K562 (cell line): Measurements from ENCODE around the gene METTL15. TPM values are rescaled to one million over a fixed set of nuclear protein-coding genes. Genes with fewer than 3 reads are reported as not detected.

Experiments
- ATAC-seq: fragments of 200-7000 bp; cut with Tn5 transposase; 3 replicates; pipeline ENCODE4 v1.9.1; 2020; ENCODE audit warnings: moderate library complexity
- BruUV-seq: library from RNA; stranded (reverse); fragments of 400-500 nt; replicated peaks from 2 replicates; lab custom pipeline; 2021; lab: Mats Ljungman, UMichigan
- CTCF ChIA-PET: fragments of 300-600 bp; formaldehyde crosslinking; extraction: SDS; loops from one replicate; lab custom pipeline; 2021; ENCODE audit warnings: low intra/inter-chr PET ratio; lab: Yijun Ruan, JAX
- POLR2A ChIA-PET: fragments of 300-600, 350-650 bp; sonication (Branson Sonifier 250); formaldehyde crosslinking; extraction: SDS; loops from one replicate; lab custom pipeline; 2021; ENCODE audit warnings: antibody characterized with exemption, inconsistent platforms; lab: Yijun Ruan, JAX
- DNase-seq, 4 experiments: peaks; one replicate each; pipeline versions ENCODE4 v3.0.0 to v3.0.0-alpha.2; 2011 to 2018; ENCODE audit warnings: low spot score in 3 of 4, mixed read lengths in 3 of 4; ENCODE audit errors: extremely low read depth in 1 of 4
- FAIRE-seq: peaks from 2 replicates; lab custom pipeline; 2011; peaks lifted over from hg19 to GRCh38; lab: Jason Lieb, UNC
- H2AFZ ChIP-seq: 2 replicates; pipeline ENCODE4 v1.6.0; 2011; ENCODE audit warnings: low read depth, low read length, control low read depth, inconsistent platforms
- H3K27ac ChIP-seq: fragments of 200-600 bp; 3 replicates; pipeline ENCODE4 v1.8.0; 2011; ENCODE audit warnings: low read depth, mild to moderate bottlenecking, control low read depth, inconsistent platforms, low read length, moderate library complexity, mixed read lengths; ENCODE audit errors: extremely low read depth
- H3K27me3 ChIP-seq, 2 experiments: fragments of 300-600 bp in 1 of 2; 2 replicates in 1 of 2; 3 replicates in 1 of 2; pipeline versions ENCODE4 v1.6.0 to v1.8.0; 2011; ENCODE audit warnings: inconsistent platforms in 2 of 2, low read length in 2 of 2, mild to moderate bottlenecking in 1 of 2, mixed read lengths in 1 of 2, moderate library complexity in 1 of 2; ENCODE audit not compliant: control insufficient read depth in 2 of 2, insufficient read depth in 2 of 2
- H3K36me3 ChIP-seq: fragments of 300-600 bp; 3 replicates; pipeline ENCODE4 v1.8.0; 2011; ENCODE audit warnings: mild to moderate bottlenecking, low read length, inconsistent platforms; ENCODE audit not compliant: control insufficient read depth, insufficient read depth
- H3K4me1 ChIP-seq, 2 experiments: fragments of 200-600 bp in 1 of 2; replicated peaks in 1 of 2; 2 replicates in 1 of 2; 3 replicates in 1 of 2; pipeline versions ENCODE4 v1.5.1 to v1.8.0; 2011; ENCODE audit warnings: inconsistent platforms in 2 of 2, low read length in 2 of 2, mild to moderate bottlenecking in 1 of 2, mixed read lengths in 1 of 2, moderate library complexity in 1 of 2; ENCODE audit not compliant: control insufficient read depth in 2 of 2, insufficient read depth in 2 of 2
- H3K4me2 ChIP-seq: 2 replicates; pipeline ENCODE4 v1.6.1; 2011; ENCODE audit warnings: low read length, control low read depth, inconsistent platforms, mixed read lengths; ENCODE audit not compliant: insufficient read depth
- H3K4me3 ChIP-seq: fragments of 200-600 bp; sonication (generic), shearing (Covaris generic); 2 replicates; pipeline ENCODE4 v1.5.1; 2016; ENCODE audit warnings: control low read depth, inconsistent platforms
- H3K79me2 ChIP-seq: fragments of 200-600 bp; 3 replicates; pipeline ENCODE4 v1.8.0; 2011; ENCODE audit warnings: low read length, inconsistent platforms; ENCODE audit not compliant: control insufficient read depth, insufficient read depth
- H3K9ac ChIP-seq, 2 experiments: 2 replicates each; pipeline versions ENCODE4 v1.6.0 to v1.6.1; 2011; ENCODE audit warnings: low read depth in 2 of 2, low read length in 2 of 2, control low read depth in 1 of 2, inconsistent platforms in 1 of 2, mild to moderate bottlenecking in 1 of 2, mixed read lengths in 1 of 2; ENCODE audit not compliant: insufficient read depth in 1 of 2
- H3K9me1 ChIP-seq: one replicate; pipeline ENCODE4 v1.6.0; 2011; ENCODE audit warnings: inconsistent platforms, mild to moderate bottlenecking, low read length, moderate library complexity; ENCODE audit not compliant: control insufficient read depth, insufficient read depth
- H3K9me3 ChIP-seq: replicated peaks from 2 replicates; pipeline ENCODE4 v1.5.1; 2011; ENCODE audit warnings: low read depth, low read length, inconsistent platforms; ENCODE audit not compliant: control insufficient read depth, insufficient read depth
- H4K20me1 ChIP-seq: replicated peaks from 2 replicates; pipeline ENCODE4 v1.6.1; 2011; ENCODE audit warnings: low read length, inconsistent platforms, mixed read lengths; ENCODE audit not compliant: control insufficient read depth, insufficient read depth
- CREB1 ChIP-seq, 2 experiments: sonication (generic) in 1 of 2; formaldehyde crosslinking in 1 of 2; IDR thresholded peaks; 2 replicates each; pipeline versions ENCODE4 v1.6.1 to v1.8.0; 2012 to 2022; ENCODE audit warnings: inconsistent platforms in 1 of 2, mild to moderate bottlenecking in 1 of 2, missing genetic modification reagents in 1 of 2, moderate library complexity in 1 of 2
- HIVEP1 ChIP-seq: fragments of 250-450 bp; sonication (Bioruptor Pico); IDR thresholded peaks from 2 replicates; pipeline ENCODE4 v1.4.0; 2020; ENCODE audit warnings: mild to moderate bottlenecking
- KLF1 ChIP-seq: fragments of 450-650 bp; IDR thresholded peaks from 2 replicates; pipeline ENCODE4 v1.6.1; 2016; ENCODE audit warnings: missing genetic modification characterization, missing compliant biosample characterization
- RHOXF2B ChIP-seq: fragments of 250-450 bp; sonication (Bioruptor Pico); conservative IDR thresholded peaks from 2 replicates; pipeline ENCODE4 v1.5.1; 2021
- SMARCA4 ChIP-seq: fragments of 450-650 bp; IDR thresholded peaks from 2 replicates; pipeline ENCODE4 v1.6.1; 2016
- SPI1 ChIP-seq: IDR thresholded peaks from 2 replicates; pipeline ENCODE4 v1.6.1; 2011; ENCODE audit warnings: low read depth, low read length, control low read depth, borderline replicate concordance
- YY1 ChIP-seq, 3 experiments: IDR thresholded peaks; 2 replicates each; pipeline ENCODE4 v1.6.1; 2011; ENCODE audit warnings: low read length in 2 of 3, mild to moderate bottlenecking in 2 of 3, moderate library complexity in 2 of 3, borderline replicate concordance in 1 of 3, control low read depth in 1 of 3, low read depth in 1 of 3; ENCODE audit not compliant: insufficient read depth in 3 of 3, insufficient replicate concordance in 2 of 3, control insufficient read depth in 1 of 3, insufficient read length in 1 of 3; ENCODE audit errors: extremely low read depth in 1 of 3
- ZC3H4 ChIP-seq: sonication (generic); formaldehyde crosslinking; IDR thresholded peaks from 2 replicates; pipeline ENCODE4 v1.9.0; 2021; ENCODE audit warnings: missing genetic modification reagents, borderline replicate concordance
- ZEB2 ChIP-seq: fragments of 450-650 bp; IDR thresholded peaks from 2 replicates; pipeline ENCODE4 v1.6.1; 2016
- ZNF175 ChIP-seq: fragments of 200-800 bp; sonication (Bioruptor generic); IDR thresholded peaks from 2 replicates; pipeline ENCODE4 v1.6.1; 2016; ENCODE audit warnings: low read depth, mild to moderate bottlenecking, missing genetic modification characterization, missing compliant biosample characterization
- WGBS: fragments of 100-300 bp; shearing (Covaris generic); methylation state at CpG from one replicate; pipeline ENCODE4 v1.1.6; 2016; ENCODE audit warnings: low coverage, mixed read lengths; ENCODE audit not compliant: insufficient coverage; ENCODE audit errors: missing lambda C conversion rate; 5-methylcytosine and 5-hydroxymethylcytosine counted together
- in situ Hi-C: fragments of 300-500 bp; cut with MboI; formaldehyde crosslinking; loops from 4 replicates; pipeline ENCODE4 v1.15.0; 2018; ENCODE audit warnings: inconsistent platforms, mixed read lengths
- intact Hi-C: fragments of 100-400 bp; cut with micrococcal nuclease; formaldehyde crosslinking; loops from 2 replicates; pipeline ENCODE4 v1.14.2; 2022
- polyA plus RNA-seq, 8 experiments: library from polyadenylated mRNA; depleted of rRNA in 4 of 8; stranded (reverse) in 5 of 8; unstranded in 3 of 8; fragments of >200 nt; fragmentation: Nextera tagmentation in 2 of 8; fragmentation: Illumina TruSeq in 1 of 8; extraction: Ambion mirVana in 2 of 8; extraction: Trizol in 1 of 8; gene quantifications; 2 replicates each; pipeline versions ENCODE4 v1.2.1 to v1.2.3, GENCODE V29; 2011 to 2014; ENCODE audit warnings: inconsistent platforms in 1 of 8, missing spikeins in 1 of 8
- total RNA-seq, 7 experiments: library from RNA; depleted of rRNA in 6 of 7; stranded (reverse); fragments of >200 nt in 6 of 7; fragmentation: Illumina TruSeq in 2 of 7; extraction: Trizol in 2 of 7; gene quantifications; 2 replicates each; pipeline versions ENCODE4 v1.2.1 to v1.2.3, GENCODE V29; 2011 to 2021; ENCODE audit warnings: low replicate concordance in 1 of 7
- TF ChIP-seq, protein P1 (sequence below): fragments of 250-450 bp; sonication (Bioruptor Pico); IDR thresholded peaks from 2 replicates; pipeline ENCODE4 v1.6.1; 2021; ENCODE audit warnings: mild to moderate bottlenecking

The METTL15 gene
- total and polyA plus RNA-seq, 9 of the 15 experiments (the other 6 are each of a cell fraction or from before 2014, with no cell fraction given), result 10.7 to 21.7 (median 15.9) TPM

DNA sequence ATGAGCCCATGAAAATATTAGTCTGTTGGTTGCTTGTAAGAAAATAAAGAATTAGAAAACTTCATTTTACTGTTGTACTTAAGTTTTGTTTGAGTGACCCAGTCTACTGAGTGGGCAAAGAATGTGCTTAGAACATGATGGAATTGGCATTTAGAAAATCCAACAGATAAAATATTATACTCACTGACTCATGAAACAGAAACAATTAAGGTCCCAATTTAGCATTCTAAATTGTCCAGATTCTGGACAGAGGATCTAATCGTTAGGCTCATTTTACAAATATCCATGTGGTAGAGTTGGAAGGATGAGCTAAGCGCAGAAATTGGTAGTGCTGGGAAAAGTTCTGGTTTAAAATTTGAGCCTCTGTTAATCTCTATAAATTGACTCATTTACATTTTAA, 45.4 kb downstream of the METTL15 start:
- Histone ChIP-seq H3K4me3 (no peak overlapping the region), H3K9ac (no peak overlapping the region), H3K9me3 (no peaks in the 10 kb centered on the region), H4K20me1 (no peaks in the 10 kb centered on the region), H3K27ac (no peak overlapping the region), H3K79me2 (no peaks in the 10 kb centered on the region), H3K27me3 (no peaks in the 10 kb centered on the region), H3K36me3 (peaks cover 16% of the 10 kb centered on the region; the same call in 1 of the 3 replicates), H2AFZ (no peak overlapping the region), H3K4me1 (no peaks in the 10 kb centered on the region), H3K4me2 (no peak overlapping the region), H3K9me1 (no peaks in the 10 kb centered on the region)
- in situ Hi-C loops, result no loop called here
- 98% methylated on average over 2 of the region's 2 CpGs for WGBS
- no peak for TF ChIP-seq CREB1 (IDR thresholded peaks at IDR 0.05)
- TF ChIP-seq CREB1 (CRISPR knock-in tag; IDR thresholded peaks at IDR 0.05), result no peak
- no peak for TF ChIP-seq ZC3H4
- no peak for TF ChIP-seq RHOXF2B (CRISPR knock-in tag)
- TF ChIP-seq ZNF175 (CRISPR knock-in tag), result no peak
- TF ChIP-seq SMARCA4, result no peak
- TF ChIP-seq, protein P1, sequence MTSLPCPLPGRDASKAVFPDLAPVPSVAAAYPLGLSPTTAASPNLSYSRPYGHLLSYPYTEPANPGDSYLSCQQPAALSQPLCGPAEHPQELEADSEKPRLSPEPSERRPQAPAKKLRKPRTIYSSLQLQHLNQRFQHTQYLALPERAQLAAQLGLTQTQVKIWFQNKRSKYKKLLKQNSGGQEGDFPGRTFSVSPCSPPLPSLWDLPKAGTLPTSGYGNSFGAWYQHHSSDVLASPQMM (CRISPR knock-in tag), result no peak
- no peak for TF ChIP-seq SPI1
- TF ChIP-seq YY1 (IDR thresholded peaks at IDR 0.05; ENCODE audit: borderline replicate concordance in 1 of 3, control insufficient read depth in 1 of 3, extremely low read depth in 1 of 3, insufficient read depth in 3 of 3, insufficient read length in 1 of 3, insufficient replicate concordance in 2 of 3, low read depth in 1 of 3, low read length in 2 of 3), result no peak
- no peak for TF ChIP-seq HIVEP1
- no peak for TF ChIP-seq ZEB2
- TF ChIP-seq KLF1 (tag), result no peak
- DNase-seq (no peak), ATAC-seq (no peak), FAIRE-seq (no peak)
- no TSS peak for BruUV-seq
- POLR2A ChIA-PET, result no interaction called here
- CTCF ChIA-PET, result no interaction called here
- intact Hi-C loops, result no loop called here
